Aorta (tissue), 5 donors: Measurements from ENCODE around the gene RABIF. TPM values are rescaled to one million over a fixed set of nuclear protein-coding genes. Genes with fewer than 3 reads are reported as not detected.

Experiments used
- ATAC-seq: fragments of 200-7000 bp; cut with Tn5 transposase; one replicate; pipeline ENCODE4 v1.9.1; 2022; ENCODE audit warnings: moderate library complexity; ENCODE audit not compliant: low FRiP score
- DNase-seq, 2 donors: peaks; one replicate each; pipeline ENCODE4 v3.0.0-alpha.2; 2020
- H3K27ac ChIP-seq, 2 donors: one replicate each; pipeline ENCODE4 v1.5.1; 2013; ENCODE audit warnings: low read length in 2 of 2, mild to moderate bottlenecking in 2 of 2, moderate library complexity in 2 of 2, control low read depth in 1 of 2, inconsistent platforms in 1 of 2, low read depth in 1 of 2
- H3K27me3 ChIP-seq, 2 donors: one replicate each; pipeline ENCODE4 v1.6.1; 2013; ENCODE audit warnings: control low read depth in 1 of 2, low read length in 1 of 2, mild to moderate bottlenecking in 1 of 2, moderate library complexity in 1 of 2; ENCODE audit not compliant: insufficient read depth in 2 of 2, control insufficient read depth in 1 of 2
- H3K36me3 ChIP-seq, 2 donors: one replicate each; pipeline ENCODE4 v1.6.1; 2013; ENCODE audit warnings: control low read depth in 1 of 2, low read length in 1 of 2, mild to moderate bottlenecking in 1 of 2; ENCODE audit not compliant: insufficient read depth in 2 of 2, control insufficient read depth in 1 of 2
- H3K4me1 ChIP-seq, 2 donors: one replicate each; pipeline ENCODE4 v1.6.1; 2013; ENCODE audit warnings: low read length in 2 of 2, control low read depth in 1 of 2, mild to moderate bottlenecking in 1 of 2, moderate library complexity in 1 of 2; ENCODE audit not compliant: insufficient read depth in 2 of 2, control insufficient read depth in 1 of 2
- H3K4me3 ChIP-seq, 2 donors: one replicate each; pipeline ENCODE4 v1.5.1; 2013; ENCODE audit warnings: low read length in 2 of 2, control low read depth in 1 of 2, mild to moderate bottlenecking in 1 of 2
- H3K9me3 ChIP-seq: one replicate; pipeline ENCODE4 v1.6.1; 2013; ENCODE audit warnings: mild to moderate bottlenecking, low read length; ENCODE audit not compliant: control insufficient read depth
- WGBS, 2 donors: extraction: QIAGEN DNeasy Blood & Tissue Kit; methylation state at CpG; one replicate each; pipeline ENCODE4 v1.1.7; 2013; 5-methylcytosine and 5-hydroxymethylcytosine counted together
- intact Hi-C, 2 donors: fragments of 100-400 bp; cut with DNase I; formaldehyde crosslinking; loops; one replicate each; pipeline versions ENCODE4 v1.14.2 to v1.15.0; 2022
- polyA plus RNA-seq, 2 donors: library from polyadenylated mRNA; stranded (reverse); fragments of 200-250 nt; gene quantifications; one replicate each; pipeline ENCODE4 v1.2.3, GENCODE V29; 2013
- total RNA-seq, 2 donors: library from RNA; stranded (reverse); fragmentation: NEBNext Ultra II Directional; extraction: Animal tissue kit (Norgen Biotek cat#: 25700); gene quantifications; one replicate each; pipeline ENCODE4 v1.2.1, GENCODE V29; 2021
- donor health status: healthy with polysubstance abuse.
- donor health status: Bipolar disorder and iron deficiency.
- donor health status: DM: no; HTN: no; CAD: no.
- donor health status: DM: no; HTN: no; CAD: no.
- donor health status: DM: yes; HTN: yes; CAD: no.

The RABIF gene
- total and polyA plus RNA-seq, 4 donors: 4.0 to 7.5 (median 6.6) TPM

GRCh38 chr1:202850593-202851362, 38.2 kb downstream of the RABIF start:
- Histone ChIP-seq H3K4me1 (no peaks in the 10 kb centered on the region), H3K36me3 (no peaks in the 10 kb centered on the region), H3K27me3 (no peaks in the 10 kb centered on the region), H3K4me3 (no peak overlapping the region), H3K27ac (no peak overlapping the region), H3K9me3 (no peaks in the 10 kb centered on the region)
- ATAC-seq (peak; percentile 26), DNase-seq (peak in 1 of 2 donors; percentile 60)
- intact Hi-C loops: no loop called here
- 88 to 94% methylated on average over 7 of the region's 7 CpGs for WGBS, 2 donors

- Histone ChIP-seq H3K27me3 (no peaks in the 10 kb centered on the region), H3K36me3 (no peaks in the 10 kb centered on the region), H3K4me1 (no peaks in the 10 kb centered on the region), H3K27ac (no peak overlapping the region), H3K9me3 (no peaks in the 10 kb centered on the region), H3K4me3 (no peak overlapping the region)
- ATAC-seq (no peak), DNase-seq (no peak)
- 61 to 72% methylated on average over 2 of the region's 2 CpGs for WGBS, 2 donors
- intact Hi-C loops: no loop called here
Measured at GRCh38 chr1:202848191-202848542, 40.8 kb downstream of the RABIF start.

- WGBS, 2 donors: 45 to 62% methylated on average over 6 of the region's 6 CpGs
- ATAC-seq (no peak), DNase-seq (no peak)
- Histone ChIP-seq H3K27ac (no peak overlapping the region), H3K27me3 (no peaks in the 10 kb centered on the region), H3K9me3 (no peaks in the 10 kb centered on the region), H3K4me1 (no peaks in the 10 kb centered on the region), H3K4me3 (no peak overlapping the region), H3K36me3 (no peaks in the 10 kb centered on the region)
- intact Hi-C loops: no loop called here
Measured at GRCh38 chr1:202844935-202845334, 44.0 kb downstream of the RABIF start.

GRCh38 chr1:202844259-202844658, 44.7 kb downstream of the RABIF start:
- no peak overlapping the region for H3K4me3 ChIP-seq
- no peak overlapping the region for H3K27ac ChIP-seq
- H3K4me1 ChIP-seq: no peaks in the 10 kb centered on the region
- WGBS, 2 donors: 93 to 98% methylated on average over 5 of the region's 5 CpGs
- intact Hi-C loops: no loop called here
- ATAC-seq (no peak), DNase-seq (no peak)
- no peaks in the 10 kb centered on the region for H3K27me3 ChIP-seq
- H3K9me3 ChIP-seq: no peaks in the 10 kb centered on the region
- no peaks in the 10 kb centered on the region for H3K36me3 ChIP-seq

- H3K4me3 ChIP-seq: no peak overlapping the region
- H3K27me3 ChIP-seq: no peaks in the 10 kb centered on the region
- H3K27ac ChIP-seq: no peak overlapping the region
- H3K9me3 ChIP-seq: no peaks in the 10 kb centered on the region
- ATAC-seq (no peak), DNase-seq (no peak)
- no peaks in the 10 kb centered on the region for H3K36me3 ChIP-seq
- WGBS, 2 donors: 84 to 86% methylated on average over 11 of the region's 11 CpGs
- intact Hi-C loops: no loop called here
- H3K4me1 ChIP-seq: no peaks in the 10 kb centered on the region
Measured at GRCh38 chr1:202843081-202843480, 45.9 kb downstream of the RABIF start.

DNA sequence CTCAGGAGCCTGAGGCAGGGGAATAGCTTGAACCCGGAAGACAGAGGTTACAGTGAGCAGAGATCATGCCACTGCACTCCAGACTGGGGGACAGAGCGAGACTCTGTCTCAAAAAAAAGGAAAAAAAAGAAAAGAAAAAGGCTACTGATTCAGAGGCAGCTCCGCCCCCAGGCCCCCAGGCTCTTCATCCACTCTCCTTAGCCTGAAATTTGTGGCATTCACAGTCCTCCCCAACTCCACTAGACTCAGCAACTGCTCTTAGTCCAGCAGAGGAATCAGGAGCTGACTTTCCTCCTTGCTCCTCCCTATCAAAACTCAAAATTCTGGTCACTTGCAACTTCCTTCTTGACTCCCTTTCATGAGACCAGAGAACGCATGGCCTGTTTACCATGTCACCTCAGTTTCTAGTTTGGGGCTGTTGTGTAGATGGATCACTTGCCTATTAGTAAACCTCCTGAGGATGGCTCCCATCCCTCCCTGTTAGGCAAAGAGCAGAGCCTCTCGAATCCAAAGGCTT, 51.1 kb downstream of the RABIF start:
- no peak for ATAC-seq
- H3K9me3 ChIP-seq: no peaks in the 10 kb centered on the region
- DNase-seq: no peak

GRCh38 chr1:202836623-202837403, 52.1 kb downstream of the RABIF start:
- no peaks in the 10 kb centered on the region for H3K27me3 ChIP-seq
- no peak overlapping the region for H3K27ac ChIP-seq
- 77 to 80% methylated on average over 5 of the region's 5 CpGs for WGBS, 2 donors
- ATAC-seq (no peak), DNase-seq (peak in 1 of 2 donors; percentile 59)
- no peak overlapping the region for H3K4me3 ChIP-seq
- no peaks in the 10 kb centered on the region for H3K36me3 ChIP-seq
- no peaks in the 10 kb centered on the region for H3K9me3 ChIP-seq
- intact Hi-C loops: no loop called here
- H3K4me1 ChIP-seq: no peaks in the 10 kb centered on the region

More for the DNA sequence above, 51.1 kb downstream of the RABIF start:
- intact Hi-C loops: no loop called here
- Histone ChIP-seq H3K27ac (no peak overlapping the region), H3K4me3 (no peak overlapping the region), H3K27me3 (no peaks in the 10 kb centered on the region), H3K36me3 (no peaks in the 10 kb centered on the region), H3K4me1 (no peaks in the 10 kb centered on the region)
- WGBS, 2 donors: 76 to 82% methylated on average over 5 of the region's 5 CpGs

DNA sequence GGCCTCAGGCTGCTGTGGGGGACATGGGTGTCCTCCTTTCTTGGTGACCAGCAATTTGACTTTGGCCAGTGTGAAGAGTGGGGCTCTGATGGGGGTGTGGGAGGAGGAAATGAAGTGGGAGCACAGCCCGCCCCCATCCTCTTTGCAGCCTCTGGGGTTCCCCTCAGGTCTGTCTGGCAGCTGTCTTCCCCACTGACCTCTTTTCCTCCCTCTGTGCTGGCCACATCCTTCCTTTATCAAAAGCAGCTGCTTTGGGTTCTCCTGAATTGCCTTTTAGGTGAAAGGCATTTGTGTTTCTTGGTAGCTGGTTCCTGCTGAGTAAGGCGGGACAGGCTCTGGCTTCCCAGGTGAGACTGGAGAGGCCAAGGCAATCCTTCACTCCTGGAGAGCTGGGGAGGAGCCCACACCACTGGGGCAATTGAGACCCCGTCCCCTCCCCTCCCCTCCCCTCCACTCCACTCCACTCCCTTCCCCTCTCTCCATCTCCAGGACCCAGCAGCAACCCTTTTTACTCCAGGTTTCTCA, 53.3 kb downstream of the RABIF start:
- ATAC-seq (no peak), DNase-seq (no peak)
- intact Hi-C loops: no loop called here
- Histone ChIP-seq H3K4me3 (no peak overlapping the region), H3K36me3 (no peaks in the 10 kb centered on the region), H3K9me3 (no peaks in the 10 kb centered on the region), H3K27me3 (no peaks in the 10 kb centered on the region), H3K4me1 (no peaks in the 10 kb centered on the region), H3K27ac (no peak overlapping the region)
- WGBS, 2 donors: 52 to 56% methylated on average over 3 of the region's 3 CpGs
